Trophoblast cell (in vitro differentiated cells and primary cell): Measurements from ENCODE around the gene NKX2-2.

Experiments used
- DNase-seq, 2 donors: peaks; one replicate each; pipeline ENCODE4 v3.0.0-alpha.2; 2016
- H2AFZ ChIP-seq: 2 replicates; pipeline ENCODE4 v1.6.1; 2013; ENCODE audit warnings: low read length, moderate library complexity, mild to moderate bottlenecking; ENCODE audit not compliant: insufficient read depth, poor library complexity
- H2AK5ac ChIP-seq: 2 replicates; pipeline ENCODE4 v1.6.1; 2013; ENCODE audit warnings: mild to moderate bottlenecking, low read length
- H2BK120ac ChIP-seq: 2 replicates; pipeline ENCODE4 v1.6.1; 2013; ENCODE audit warnings: low read length, mild to moderate bottlenecking, moderate library complexity; ENCODE audit not compliant: insufficient read depth, poor library complexity
- H2BK12ac ChIP-seq: 2 replicates; pipeline ENCODE4 v1.6.1; 2013; ENCODE audit warnings: mild to moderate bottlenecking, low read length, moderate library complexity
- H2BK5ac ChIP-seq: 2 replicates; pipeline ENCODE4 v1.6.1; 2013; ENCODE audit warnings: low read length, low read depth, moderate library complexity, mild to moderate bottlenecking; ENCODE audit not compliant: poor library complexity
- H3K14ac ChIP-seq: 2 replicates; pipeline ENCODE4 v1.6.1; 2013; ENCODE audit warnings: mild to moderate bottlenecking, low read length
- H3K18ac ChIP-seq: 2 replicates; pipeline ENCODE4 v1.6.1; 2013; ENCODE audit warnings: mild to moderate bottlenecking, low read length
- H3K23ac ChIP-seq: 2 replicates; pipeline ENCODE4 v1.6.1; 2013; ENCODE audit warnings: low read length
- H3K27ac ChIP-seq: 2 replicates; pipeline ENCODE4 v1.5.1; 2013; ENCODE audit warnings: low read depth, mild to moderate bottlenecking, inconsistent platforms, low read length, moderate library complexity
- H3K27me3 ChIP-seq: 2 replicates; pipeline ENCODE4 v1.6.1; 2013; ENCODE audit warnings: inconsistent platforms, mild to moderate bottlenecking, low read length, moderate library complexity; ENCODE audit not compliant: insufficient read depth
- H3K36me3 ChIP-seq, 2 experiments: 1 replicate in 1 of 2; 2 replicates in 1 of 2; pipeline ENCODE4 v1.6.1; 2013; ENCODE audit warnings: low read length in 2 of 2, mild to moderate bottlenecking in 2 of 2, moderate library complexity in 1 of 2; ENCODE audit not compliant: insufficient read depth in 2 of 2, control insufficient read depth in 1 of 2
- H3K4ac ChIP-seq: 2 replicates; pipeline ENCODE4 v1.6.1; 2013; ENCODE audit warnings: low read depth, mild to moderate bottlenecking, low read length, moderate library complexity
- H3K4me1 ChIP-seq, 2 experiments: 1 replicate in 1 of 2; 2 replicates in 1 of 2; pipeline ENCODE4 v1.6.1; 2013; ENCODE audit warnings: low read length in 2 of 2, mild to moderate bottlenecking in 2 of 2, moderate library complexity in 1 of 2; ENCODE audit not compliant: insufficient read depth in 2 of 2, control insufficient read depth in 1 of 2
- H3K4me2 ChIP-seq: 2 replicates; pipeline ENCODE4 v1.6.1; 2013; ENCODE audit warnings: inconsistent platforms, mild to moderate bottlenecking, low read length, moderate library complexity
- H3K4me3 ChIP-seq: 2 replicates; pipeline ENCODE4 v1.5.1; 2013; ENCODE audit warnings: mild to moderate bottlenecking, low read depth, low read length, inconsistent platforms
- H3K79me1 ChIP-seq: one replicate; pipeline ENCODE4 v1.6.1; 2013; ENCODE audit warnings: low read length
- H3K79me2 ChIP-seq: 2 replicates; pipeline ENCODE4 v1.6.1; 2013; ENCODE audit warnings: low read length, mild to moderate bottlenecking; ENCODE audit not compliant: control insufficient read depth, insufficient read depth, poor library complexity
- H3K9ac ChIP-seq: 2 replicates; pipeline ENCODE4 v1.6.1; 2013; ENCODE audit warnings: mild to moderate bottlenecking, low read length
- H3K9me3 ChIP-seq: 2 replicates; pipeline ENCODE4 v1.6.1; 2013; ENCODE audit warnings: low read depth, mild to moderate bottlenecking, control low read depth, inconsistent platforms, low read length; ENCODE audit not compliant: insufficient read depth
- H4K12ac ChIP-seq: 2 replicates; pipeline ENCODE4 v1.6.1; 2013; ENCODE audit warnings: low read depth, mild to moderate bottlenecking, low read length, moderate library complexity
- H4K8ac ChIP-seq: 2 replicates; pipeline ENCODE4 v1.6.1; 2013; ENCODE audit warnings: low read depth, mild to moderate bottlenecking, low read length, moderate library complexity
- H4K91ac ChIP-seq: one replicate; pipeline ENCODE4 v1.6.1; 2013; ENCODE audit warnings: low read depth, mild to moderate bottlenecking, low read length, moderate library complexity
- WGBS: extraction: QIAGEN DNeasy Blood & Tissue Kit; methylation state at CpG from one replicate; pipeline ENCODE4 v1.1.7; 2013; ENCODE audit warnings: missing lambda C conversion rate; ENCODE audit not compliant: insufficient read length, insufficient coverage; ENCODE audit errors: extremely low coverage; 5-methylcytosine and 5-hydroxymethylcytosine counted together

NKX2-2 gene

GRCh38 chr20:21505161-21505809 is 8.6 kb downstream of the NKX2-2 start:
- H3K27me3 ChIP-seq = peaks cover 49% of the 10 kb centered on the region
- no peak overlapping the region for H3K23ac ChIP-seq
- H2BK5ac ChIP-seq = no peak overlapping the region
- no peak overlapping the region for H2BK120ac ChIP-seq
- peak; percentile 29 to 71 for DNase-seq
- H3K14ac ChIP-seq = no peak overlapping the region
- no peak overlapping the region for H2BK12ac ChIP-seq
- H3K79me2 ChIP-seq = no peaks in the 10 kb centered on the region
- no peaks in the 10 kb centered on the region for H3K79me1 ChIP-seq
- no peak overlapping the region for H4K12ac ChIP-seq
- H3K4me3 ChIP-seq = peak overlapping the region; percentile 7
- H3K18ac ChIP-seq = no peak overlapping the region
- H3K9me3 ChIP-seq = peaks cover 9% of the 10 kb centered on the region
- H4K8ac ChIP-seq = no peak overlapping the region
- no peak overlapping the region for H3K9ac ChIP-seq
- no peak overlapping the region for H2AK5ac ChIP-seq
- WGBS = no CpG with 5 or more reads among the region's 36 CpGs
- no peak overlapping the region for H4K91ac ChIP-seq
- H3K36me3 ChIP-seq = no peaks in the 10 kb centered on the region
- peaks cover 7 to 9% of the 10 kb centered on the region in 2 experiments for H3K4me1 ChIP-seq
- H3K4ac ChIP-seq = no peak overlapping the region
- peak overlapping the region; percentile 53 for H2AFZ ChIP-seq
- no peak overlapping the region for H3K27ac ChIP-seq
- peak overlapping the region; percentile 74 for H3K4me2 ChIP-seq

DNA sequence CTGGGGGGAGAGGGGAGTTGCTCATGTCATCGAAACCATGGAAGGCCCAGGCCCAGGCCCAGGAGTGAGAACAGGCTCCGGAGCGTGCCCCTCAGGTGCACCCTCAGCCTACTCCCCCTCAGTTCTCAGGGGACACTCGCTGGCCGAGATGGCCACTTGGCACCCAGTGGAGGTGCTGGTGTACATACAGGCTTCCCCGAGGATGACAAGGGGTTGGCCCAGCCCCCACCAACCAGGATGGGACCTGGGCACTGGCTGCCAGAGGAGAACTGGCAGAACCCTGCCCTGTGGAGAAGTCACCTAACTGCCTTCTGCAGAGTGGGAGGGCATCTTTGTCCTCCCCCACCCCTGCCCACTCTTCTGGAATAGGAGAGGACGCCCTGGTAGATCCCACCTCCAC is 9.5 kb downstream of the NKX2-2 start:
- Histone ChIP-seq H2BK12ac (no peak overlapping the region), H3K27me3 (peaks cover 39% of the 10 kb centered on the region), H3K79me1 (no peaks in the 10 kb centered on the region), H3K4me3 (no peak overlapping the region), H2AFZ (no peak overlapping the region), H3K4me2 (no peak overlapping the region), H3K18ac (no peak overlapping the region), H4K8ac (no peak overlapping the region), H3K79me2 (no peaks in the 10 kb centered on the region), H3K27ac (no peak overlapping the region), H3K23ac (no peak overlapping the region), H3K4ac (no peak overlapping the region), H3K4me1 (peaks cover 7% of the 10 kb centered on the region in 2 experiments), H3K9me3 (peaks cover 9% of the 10 kb centered on the region), H2BK5ac (no peak overlapping the region), H2BK120ac (no peak overlapping the region), H3K9ac (no peak overlapping the region), H2AK5ac (no peak overlapping the region), H3K14ac (no peak overlapping the region), H3K36me3 (no peaks in the 10 kb centered on the region), H4K12ac (no peak overlapping the region), H4K91ac (no peak overlapping the region)
- no CpG with 5 or more reads among the region's 7 CpGs for WGBS
- no peak for DNase-seq

- Histone ChIP-seq H3K23ac (peak overlapping the region; percentile 55), H3K4ac (no peak overlapping the region), H3K27ac (no peak overlapping the region), H3K4me3 (no peak overlapping the region), H3K9ac (no peak overlapping the region), H3K79me2 (no peaks in the 10 kb centered on the region), H4K12ac (no peak overlapping the region), H3K36me3 (no peaks in the 10 kb centered on the region), H3K27me3 (peaks cover 30% of the 10 kb centered on the region), H2BK12ac (no peak overlapping the region), H4K8ac (no peak overlapping the region), H2AFZ (no peak overlapping the region), H3K4me2 (no peak overlapping the region), H2BK120ac (no peak overlapping the region), H4K91ac (no peak overlapping the region), H2AK5ac (no peak overlapping the region), H3K9me3 (peaks cover 9% of the 10 kb centered on the region), H3K79me1 (no peaks in the 10 kb centered on the region), H3K14ac (no peak overlapping the region), H2BK5ac (no peak overlapping the region), H3K18ac (no peak overlapping the region), H3K4me1 (peaks cover 7% of the 10 kb centered on the region in 2 experiments)
- WGBS = no CpG with 5 or more reads among the region's 4 CpGs
- DNase-seq = no peak
Observed at GRCh38 chr20:21503345-21503744, 10.5 kb downstream of the NKX2-2 start.

DNA sequence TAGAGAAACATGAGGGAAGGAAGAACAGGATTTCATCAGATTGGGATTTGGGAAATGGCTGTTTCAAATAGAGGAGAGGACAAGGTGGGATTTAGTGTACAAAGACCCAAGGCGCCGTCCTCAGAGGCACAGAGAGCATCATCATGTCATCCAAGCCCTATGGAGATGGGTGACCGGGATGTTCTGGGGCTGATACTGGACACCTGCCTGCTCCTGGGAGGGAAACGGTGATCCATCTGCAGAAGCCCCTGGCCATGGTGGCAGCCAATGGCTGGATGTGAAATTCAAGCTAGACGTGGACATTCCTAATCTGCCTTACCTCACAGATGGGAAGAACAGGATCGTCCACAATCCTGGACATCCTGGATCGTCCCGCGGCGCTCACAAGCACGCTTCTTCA is 12.7 kb downstream of the NKX2-2 start:
- Histone ChIP-seq H3K4me1 (peaks cover 7% of the 10 kb centered on the region in 2 experiments), H3K4me3 (no peak overlapping the region), H3K9me3 (peaks cover 5% of the 10 kb centered on the region), H3K79me1 (no peaks in the 10 kb centered on the region), H3K18ac (no peak overlapping the region), H4K8ac (no peak overlapping the region), H2AFZ (no peak overlapping the region), H3K9ac (no peak overlapping the region), H2BK120ac (no peak overlapping the region), H4K91ac (no peak overlapping the region), H4K12ac (no peak overlapping the region), H2BK5ac (no peak overlapping the region), H2AK5ac (no peak overlapping the region), H3K27me3 (peaks cover 10% of the 10 kb centered on the region), H3K27ac (no peak overlapping the region), H3K4ac (no peak overlapping the region), H3K23ac (no peak overlapping the region), H3K4me2 (no peak overlapping the region), H3K79me2 (no peaks in the 10 kb centered on the region), H3K14ac (no peak overlapping the region), H2BK12ac (no peak overlapping the region), H3K36me3 (no peaks in the 10 kb centered on the region)
- DNase-seq = peak in 1 of 2 donors; percentile 48
- no CpG with 5 or more reads among the region's 11 CpGs for WGBS
